ENCODE results near the gene TCIRG1.

DNA sequence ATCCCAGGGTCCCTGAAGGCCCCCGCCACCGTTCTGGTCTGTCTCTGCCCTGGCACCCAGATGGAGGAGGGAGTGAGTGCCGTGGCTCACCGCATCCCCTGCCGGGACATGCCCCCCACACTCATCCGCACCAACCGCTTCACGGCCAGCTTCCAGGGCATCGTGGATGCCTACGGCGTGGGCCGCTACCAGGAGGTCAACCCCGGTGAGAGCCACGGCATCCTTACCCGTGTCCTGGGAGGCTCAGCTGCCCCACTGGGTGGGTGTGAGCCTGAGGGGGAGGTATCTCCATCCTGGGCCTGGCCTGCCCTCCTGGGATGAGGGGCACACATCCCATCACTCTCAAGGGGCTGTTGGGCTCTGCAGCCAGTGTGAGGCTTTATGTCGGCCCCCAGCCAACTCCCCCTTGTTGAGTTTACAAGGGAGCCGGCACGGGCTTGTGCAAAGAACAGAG lies 6.1 kb downstream of the TCIRG1 start:
- no peak for TF ChIP-seq ZFP3 (CRISPR knock-in tag; IDR thresholded peaks at IDR 0.05)
- TF ChIP-seq, protein P1, sequence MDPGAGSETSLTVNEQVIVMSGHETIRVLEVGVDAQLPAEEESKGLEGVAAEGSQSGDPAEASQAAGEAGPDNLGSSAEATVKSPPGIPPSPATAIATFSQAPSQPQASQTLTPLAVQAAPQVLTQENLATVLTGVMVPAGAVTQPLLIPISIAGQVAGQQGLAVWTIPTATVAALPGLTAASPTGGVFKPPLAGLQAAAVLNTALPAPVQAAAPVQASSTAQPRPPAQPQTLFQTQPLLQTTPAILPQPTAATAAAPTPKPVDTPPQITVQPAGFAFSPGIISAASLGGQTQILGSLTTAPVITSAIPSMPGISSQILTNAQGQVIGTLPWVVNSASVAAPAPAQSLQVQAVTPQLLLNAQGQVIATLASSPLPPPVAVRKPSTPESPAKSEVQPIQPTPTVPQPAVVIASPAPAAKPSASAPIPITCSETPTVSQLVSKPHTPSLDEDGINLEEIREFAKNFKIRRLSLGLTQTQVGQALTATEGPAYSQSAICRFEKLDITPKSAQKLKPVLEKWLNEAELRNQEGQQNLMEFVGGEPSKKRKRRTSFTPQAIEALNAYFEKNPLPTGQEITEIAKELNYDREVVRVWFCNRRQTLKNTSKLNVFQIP (CRISPR knock-in tag; IDR thresholded peaks at IDR 0.05; ENCODE audit: borderline replicate concordance, low read depth): no peak
- TF ChIP-seq, protein P2, sequence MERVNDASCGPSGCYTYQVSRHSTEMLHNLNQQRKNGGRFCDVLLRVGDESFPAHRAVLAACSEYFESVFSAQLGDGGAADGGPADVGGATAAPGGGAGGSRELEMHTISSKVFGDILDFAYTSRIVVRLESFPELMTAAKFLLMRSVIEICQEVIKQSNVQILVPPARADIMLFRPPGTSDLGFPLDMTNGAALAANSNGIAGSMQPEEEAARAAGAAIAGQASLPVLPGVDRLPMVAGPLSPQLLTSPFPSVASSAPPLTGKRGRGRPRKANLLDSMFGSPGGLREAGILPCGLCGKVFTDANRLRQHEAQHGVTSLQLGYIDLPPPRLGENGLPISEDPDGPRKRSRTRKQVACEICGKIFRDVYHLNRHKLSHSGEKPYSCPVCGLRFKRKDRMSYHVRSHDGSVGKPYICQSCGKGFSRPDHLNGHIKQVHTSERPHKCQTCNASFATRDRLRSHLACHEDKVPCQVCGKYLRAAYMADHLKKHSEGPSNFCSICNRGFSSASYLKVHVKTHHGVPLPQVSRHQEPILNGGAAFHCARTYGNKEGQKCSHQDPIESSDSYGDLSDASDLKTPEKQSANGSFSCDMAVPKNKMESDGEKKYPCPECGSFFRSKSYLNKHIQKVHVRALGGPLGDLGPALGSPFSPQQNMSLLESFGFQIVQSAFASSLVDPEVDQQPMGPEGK (CRISPR knock-in tag; IDR thresholded peaks at IDR 0.05; ENCODE audit: borderline replicate concordance): no peak
- TF ChIP-seq, protein P3, sequence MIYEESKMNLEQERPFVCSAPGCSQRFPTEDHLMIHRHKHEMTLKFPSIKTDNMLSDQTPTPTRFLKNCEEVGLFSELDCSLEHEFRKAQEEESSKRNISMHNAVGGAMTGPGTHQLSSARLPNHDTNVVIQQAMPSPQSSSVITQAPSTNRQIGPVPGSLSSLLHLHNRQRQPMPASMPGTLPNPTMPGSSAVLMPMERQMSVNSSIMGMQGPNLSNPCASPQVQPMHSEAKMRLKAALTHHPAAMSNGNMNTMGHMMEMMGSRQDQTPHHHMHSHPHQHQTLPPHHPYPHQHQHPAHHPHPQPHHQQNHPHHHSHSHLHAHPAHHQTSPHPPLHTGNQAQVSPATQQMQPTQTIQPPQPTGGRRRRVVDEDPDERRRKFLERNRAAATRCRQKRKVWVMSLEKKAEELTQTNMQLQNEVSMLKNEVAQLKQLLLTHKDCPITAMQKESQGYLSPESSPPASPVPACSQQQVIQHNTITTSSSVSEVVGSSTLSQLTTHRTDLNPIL (CRISPR knock-in tag; IDR thresholded peaks at IDR 0.05; ENCODE audit: low read depth): no peak

All from SK-N-SH treated with all-trans-retinoic acid at 6 μM for 48 hours (cell line).